ENCODE data around the gene MCM3AP.

Gene MCM3AP

DNA sequence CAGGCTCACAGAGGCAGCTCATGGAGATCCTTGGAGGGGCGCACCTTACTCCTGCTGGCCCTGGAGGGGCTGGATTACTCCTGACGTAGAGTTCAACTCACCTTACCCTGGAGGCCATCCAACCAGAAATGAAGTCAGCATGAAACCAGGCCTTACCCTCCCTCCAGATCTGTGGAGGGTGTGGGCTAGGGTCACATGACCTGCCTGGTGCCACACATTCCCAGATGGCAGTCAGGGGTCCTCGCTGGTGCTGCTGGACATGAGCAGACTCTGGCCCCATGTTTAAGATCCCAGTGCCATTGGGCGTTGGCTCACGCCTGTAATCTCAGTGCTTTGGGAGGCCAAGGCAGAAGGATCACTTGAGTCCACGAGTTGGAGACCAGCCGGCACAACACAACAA lies 33.8 kb upstream of the MCM3AP start:
- no peak for DNase-seq (ENCODE audit: low read depth)
- TF ChIP-seq, protein P1, sequence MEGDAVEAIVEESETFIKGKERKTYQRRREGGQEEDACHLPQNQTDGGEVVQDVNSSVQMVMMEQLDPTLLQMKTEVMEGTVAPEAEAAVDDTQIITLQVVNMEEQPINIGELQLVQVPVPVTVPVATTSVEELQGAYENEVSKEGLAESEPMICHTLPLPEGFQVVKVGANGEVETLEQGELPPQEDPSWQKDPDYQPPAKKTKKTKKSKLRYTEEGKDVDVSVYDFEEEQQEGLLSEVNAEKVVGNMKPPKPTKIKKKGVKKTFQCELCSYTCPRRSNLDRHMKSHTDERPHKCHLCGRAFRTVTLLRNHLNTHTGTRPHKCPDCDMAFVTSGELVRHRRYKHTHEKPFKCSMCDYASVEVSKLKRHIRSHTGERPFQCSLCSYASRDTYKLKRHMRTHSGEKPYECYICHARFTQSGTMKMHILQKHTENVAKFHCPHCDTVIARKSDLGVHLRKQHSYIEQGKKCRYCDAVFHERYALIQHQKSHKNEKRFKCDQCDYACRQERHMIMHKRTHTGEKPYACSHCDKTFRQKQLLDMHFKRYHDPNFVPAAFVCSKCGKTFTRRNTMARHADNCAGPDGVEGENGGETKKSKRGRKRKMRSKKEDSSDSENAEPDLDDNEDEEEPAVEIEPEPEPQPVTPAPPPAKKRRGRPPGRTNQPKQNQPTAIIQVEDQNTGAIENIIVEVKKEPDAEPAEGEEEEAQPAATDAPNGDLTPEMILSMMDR (IDR thresholded peaks at IDR 0.05; ENCODE audit: insufficient read depth, low read depth, low read length, missing control alignments): no peak
- no peak overlapping the region for H3K4me3 ChIP-seq (ENCODE audit: low read length)

DNA sequence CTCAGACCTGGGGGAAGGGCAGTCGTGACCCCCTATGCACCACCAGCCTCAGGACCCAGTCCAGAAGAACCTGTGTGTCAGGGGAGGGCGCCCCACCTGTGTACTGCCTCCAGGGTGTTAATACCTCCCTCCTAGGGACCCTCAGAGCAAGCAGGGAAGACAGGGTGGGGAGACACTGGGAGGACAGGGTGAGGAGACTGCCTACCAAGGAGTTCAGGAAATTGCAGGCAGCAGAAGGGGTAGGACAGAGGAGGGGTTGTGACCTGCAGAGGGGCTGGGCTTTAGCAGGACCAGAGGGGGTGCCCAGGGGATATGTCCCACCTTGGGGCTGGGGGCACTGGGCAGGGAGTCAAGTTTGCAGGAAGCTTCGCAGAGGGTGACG lies 33.0 kb upstream of the MCM3AP start:
- H3K4me3 ChIP-seq (ENCODE audit: low read length): no peak overlapping the region
- no peak for DNase-seq (ENCODE audit: low read depth)
- TF ChIP-seq, protein P1 (IDR thresholded peaks at IDR 0.05; ENCODE audit: insufficient read depth, low read depth, low read length, missing control alignments): no peak

DNA sequence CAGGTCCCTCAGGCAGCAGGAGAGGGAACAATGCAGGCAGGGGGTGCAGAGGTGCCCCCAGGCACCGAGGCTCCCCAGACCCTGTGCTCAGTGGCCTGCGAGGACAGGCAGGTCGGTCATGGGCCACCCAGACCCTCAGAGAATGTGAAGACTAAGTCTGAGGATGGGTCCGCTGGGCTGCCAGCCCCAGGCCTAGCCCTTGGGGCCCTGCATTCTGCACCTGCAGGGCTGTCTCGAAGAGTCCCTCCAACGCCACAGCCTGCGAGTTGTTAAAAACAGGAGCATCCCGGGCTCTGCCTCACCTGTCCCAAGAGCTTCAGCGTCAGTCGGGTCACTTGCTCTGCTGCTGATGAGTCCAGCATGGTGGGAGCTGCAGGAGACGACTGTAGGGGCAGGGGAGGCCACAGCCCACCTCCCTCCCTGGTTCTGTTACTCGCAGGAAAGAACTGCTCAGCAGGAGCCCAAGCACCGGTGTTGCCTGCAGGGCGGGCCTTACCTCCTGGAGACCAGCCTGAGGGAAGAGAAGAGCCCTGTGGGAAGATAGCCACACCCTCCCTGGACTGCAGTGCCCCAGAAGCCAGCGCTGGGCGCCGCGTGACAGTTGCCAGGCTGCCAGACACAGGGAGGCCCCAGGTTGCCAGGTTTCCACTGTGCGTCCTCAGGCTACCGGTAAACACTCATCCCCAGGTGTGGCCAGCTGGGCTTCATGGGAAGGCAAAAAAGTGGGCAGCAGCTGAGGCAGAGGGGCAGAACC lies 32.5 kb upstream of the MCM3AP start:
- DNase-seq (ENCODE audit: low read depth): no peak
- no peak overlapping the region for H3K4me3 ChIP-seq (ENCODE audit: low read length)
- TF ChIP-seq, protein P1 (IDR thresholded peaks at IDR 0.05; ENCODE audit: insufficient read depth, low read depth, low read length, missing control alignments): no peak

DNA sequence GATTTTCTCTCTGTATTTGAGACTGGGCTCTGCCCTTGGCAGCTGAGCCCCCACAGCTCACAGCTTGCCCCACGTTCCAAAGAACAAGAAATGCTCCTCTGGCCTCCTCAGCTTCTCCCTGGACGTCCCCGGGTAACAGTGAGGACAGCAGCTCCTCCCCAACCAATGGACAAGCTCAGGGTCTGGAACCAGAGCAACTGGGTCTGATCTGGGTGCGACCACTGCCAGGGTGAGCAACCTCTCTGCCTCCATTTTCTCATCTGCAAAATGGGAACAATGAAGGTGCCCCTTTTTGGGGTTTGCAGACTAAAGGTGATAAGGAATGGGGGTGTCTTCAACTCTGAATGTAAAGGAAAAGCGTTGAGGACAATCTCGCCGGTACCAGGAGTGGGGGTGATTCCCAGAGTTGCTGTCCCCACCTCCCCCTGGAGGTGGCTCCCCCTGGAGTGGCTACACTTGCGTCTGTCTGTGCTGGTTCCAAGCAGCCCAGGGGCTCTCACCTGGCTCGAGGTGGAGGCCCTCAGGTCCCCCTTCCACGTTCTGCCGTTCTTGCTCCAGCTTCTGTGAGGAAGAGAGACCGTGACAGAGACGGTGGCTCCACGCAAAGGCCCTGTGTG lies 31.4 kb upstream of the MCM3AP start:
- TF ChIP-seq, protein P1 (IDR thresholded peaks at IDR 0.05; ENCODE audit: insufficient read depth, low read depth, low read length, missing control alignments): no peak
- no peak overlapping the region for H3K4me3 ChIP-seq (ENCODE audit: low read length)
- no peak for DNase-seq (ENCODE audit: low read depth)

DNA sequence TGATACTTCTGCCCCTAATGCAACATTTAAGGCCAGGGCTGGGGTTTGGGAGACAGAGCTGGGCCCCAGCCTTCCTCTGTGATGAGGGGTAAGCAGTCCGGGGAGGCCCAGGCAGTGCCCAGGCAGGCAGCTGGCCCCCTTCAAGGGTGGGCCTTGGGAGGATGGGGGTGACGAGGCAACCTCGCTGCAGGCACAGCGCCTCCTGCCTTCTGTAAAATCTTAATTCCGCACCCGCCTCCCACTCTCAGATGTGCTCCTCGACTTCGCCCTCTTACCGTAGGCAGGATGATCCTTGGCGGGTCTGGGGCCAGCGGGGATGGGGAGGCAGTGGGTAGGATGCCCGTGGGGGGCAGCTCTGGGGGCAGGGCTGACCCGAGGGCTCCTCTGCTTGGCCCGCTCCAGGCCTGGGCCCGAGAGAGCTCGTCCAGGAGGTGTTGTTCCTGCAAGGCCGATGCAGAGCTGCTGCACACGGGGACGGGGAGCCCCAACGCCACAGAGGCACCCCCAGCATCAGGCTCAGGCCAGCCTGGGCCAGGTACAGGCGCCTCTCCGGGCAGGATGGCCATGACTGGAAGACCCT lies 29.1 kb upstream of the MCM3AP start:
- DNase-seq (ENCODE audit: low read depth): no peak
- TF ChIP-seq, protein P1 (IDR thresholded peaks at IDR 0.05; ENCODE audit: insufficient read depth, low read depth, low read length, missing control alignments): no peak
- no peak overlapping the region for H3K4me3 ChIP-seq (ENCODE audit: low read length)

DNA sequence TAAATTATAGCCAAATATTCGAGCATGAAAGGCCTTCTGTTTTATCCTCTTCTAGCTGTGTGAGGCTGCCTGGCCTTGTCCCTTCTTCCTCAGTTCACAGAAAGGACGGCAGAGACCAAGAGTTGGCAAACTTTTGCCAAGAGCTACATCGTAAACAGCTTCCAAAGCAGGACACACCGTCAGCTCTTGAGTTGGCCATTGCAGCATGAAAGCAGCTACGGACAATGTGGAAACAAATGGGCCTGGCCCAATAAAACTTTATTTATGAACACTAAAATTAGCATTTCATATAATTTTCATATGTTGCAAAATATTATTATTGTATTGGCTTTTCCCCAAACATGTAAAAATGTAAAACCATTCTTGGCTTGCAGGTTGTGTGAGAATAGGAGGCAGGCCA lies 27.5 kb upstream of the MCM3AP start:
- TF ChIP-seq, protein P1 (IDR thresholded peaks at IDR 0.05; ENCODE audit: insufficient read depth, low read depth, low read length, missing control alignments): no peak

More for the DNA sequence above, 27.5 kb upstream of the MCM3AP start:
- H3K4me3 ChIP-seq (ENCODE audit: low read length): no peak overlapping the region
- DNase-seq (ENCODE audit: low read depth): no peak
